Measurements from ENCODE around the gene DYNC1LI1. TPM values are rescaled to one million over a fixed set of nuclear protein-coding genes. Genes with fewer than 3 reads are reported as not detected.

The DYNC1LI1 gene
- polyA plus RNA-seq, 1 experiment, result 53.4 TPM

GRCh38 chr3:32551496-32551895 lies 19.2 kb downstream of the DYNC1LI1 start:
- H3K4me3 ChIP-seq (ENCODE audit: low read depth, low read length), result no peak overlapping the region
- no peaks in the 10 kb centered on the region for H3K27me3 ChIP-seq (ENCODE audit: control insufficient read depth, insufficient read depth, low read length)
- ChIA-PET CTCF (no interaction called here), POLR2A (no interaction called here)
- H3K27ac ChIP-seq (ENCODE audit: low read depth, low read length), result no peak overlapping the region
- TF ChIP-seq CTCF (IDR thresholded peaks at IDR 0.05; ENCODE audit: low read depth, low read length), result no peak
- no peaks in the 10 kb centered on the region for H3K9me3 ChIP-seq (ENCODE audit: control insufficient read depth, insufficient read depth, low read length)
- DNase-seq (ENCODE audit: low read depth, low spot score), result no peak

GRCh38 chr3:32551087-32551486 lies 19.6 kb downstream of the DYNC1LI1 start:
- DNase-seq (ENCODE audit: low read depth, low spot score), result no peak
- no peak overlapping the region for H3K27ac ChIP-seq (ENCODE audit: low read depth, low read length)
- ChIA-PET CTCF (no interaction called here), POLR2A (no interaction called here)
- H3K4me3 ChIP-seq (ENCODE audit: low read depth, low read length), result no peak overlapping the region
- no peaks in the 10 kb centered on the region for H3K9me3 ChIP-seq (ENCODE audit: control insufficient read depth, insufficient read depth, low read length)
- no peaks in the 10 kb centered on the region for H3K27me3 ChIP-seq (ENCODE audit: control insufficient read depth, insufficient read depth, low read length)
- no peak for TF ChIP-seq CTCF (IDR thresholded peaks at IDR 0.05; ENCODE audit: low read depth, low read length)

- H3K27me3 ChIP-seq (ENCODE audit: control insufficient read depth, insufficient read depth, low read length), result no peaks in the 10 kb centered on the region
- DNase-seq (ENCODE audit: low read depth, low spot score), result no peak
- H3K27ac ChIP-seq (ENCODE audit: low read depth, low read length), result no peak overlapping the region
- no peak for TF ChIP-seq CTCF (IDR thresholded peaks at IDR 0.05; ENCODE audit: low read depth, low read length)
- ChIA-PET POLR2A (no interaction called here), CTCF (interaction anchor here (1.0 to 1.4 kb wide), 2 partner anchors 13 to 36 kb away, joined by 5 to 6 read pairs; no protein-coding TSS in a partner anchor)
- H3K9me3 ChIP-seq (ENCODE audit: control insufficient read depth, insufficient read depth, low read length), result no peaks in the 10 kb centered on the region
- no peak overlapping the region for H3K4me3 ChIP-seq (ENCODE audit: low read depth, low read length)
Measured at GRCh38 chr3:32545305-32545704, 25.4 kb downstream of the DYNC1LI1 start.

GRCh38 chr3:32544894-32545293 lies 25.8 kb downstream of the DYNC1LI1 start:
- Histone ChIP-seq H3K9me3 (ENCODE audit: control insufficient read depth, insufficient read depth, low read length) (no peaks in the 10 kb centered on the region), H3K27me3 (ENCODE audit: control insufficient read depth, insufficient read depth, low read length) (no peaks in the 10 kb centered on the region), H3K4me3 (ENCODE audit: low read depth, low read length) (no peak overlapping the region), H3K27ac (ENCODE audit: low read depth, low read length) (no peak overlapping the region)
- ChIA-PET CTCF (interaction anchor here (1.4 kb wide), 1 partner anchor 12 kb away, joined by 6 read pairs; no protein-coding TSS in a partner anchor), POLR2A (no interaction called here)
- no peak for TF ChIP-seq CTCF (IDR thresholded peaks at IDR 0.05; ENCODE audit: low read depth, low read length)
- no peak for DNase-seq (ENCODE audit: low read depth, low spot score)

GRCh38 chr3:32542807-32543206 lies 27.9 kb downstream of the DYNC1LI1 start:
- ChIA-PET POLR2A (no interaction called here), CTCF (interaction anchor here (1.2 kb wide), 1 partner anchor 10 kb away, joined by 3 read pairs; no protein-coding TSS in a partner anchor)
- Histone ChIP-seq H3K27me3 (ENCODE audit: control insufficient read depth, insufficient read depth, low read length) (no peaks in the 10 kb centered on the region), H3K4me3 (ENCODE audit: low read depth, low read length) (no peak overlapping the region), H3K9me3 (ENCODE audit: control insufficient read depth, insufficient read depth, low read length) (no peaks in the 10 kb centered on the region), H3K27ac (ENCODE audit: low read depth, low read length) (no peak overlapping the region)
- no peak for DNase-seq (ENCODE audit: low read depth, low spot score)
- no peak for TF ChIP-seq CTCF (IDR thresholded peaks at IDR 0.05; ENCODE audit: low read depth, low read length)

All from AG04450 (cell line).